Neural progenitor cell (in vitro differentiated cells): ENCODE measurements around the gene SULT1A2. TPM values are rescaled to one million over a fixed set of nuclear protein-coding genes. Genes with fewer than 3 reads are reported as not detected.
"Not testable (repeated sequence)": the region's sequence is repeated elsewhere in the genome, so short reads cannot be mapped to it uniquely, and the experiment has no call there.

ENCODE experiments used
- DNase-seq: peaks from one replicate; pipeline ENCODE4 v3.0.0-alpha.2; 2016; ENCODE audit warnings: low spot score
- H2AFZ ChIP-seq: fragments of 200-600 bp; sonication (generic); replicated peaks from 2 replicates; pipeline ENCODE4 v1.6.1; 2016; ENCODE audit warnings: antibody characterized with exemption
- H3F3A ChIP-seq: fragments of 200-600 bp; sonication (generic); 2 replicates; pipeline ENCODE4 v1.6.1; 2016; ENCODE audit warnings: antibody characterized with exemption, low read depth
- H3K27ac ChIP-seq: fragments of 200-600 bp; sonication (generic); 2 replicates; pipeline ENCODE4 v1.5.1; 2016; ENCODE audit warnings: mild to moderate bottlenecking
- H3K27me3 ChIP-seq: fragments of 200-600 bp; sonication (generic); 2 replicates; pipeline ENCODE4 v1.6.1; 2016; ENCODE audit warnings: mild to moderate bottlenecking, moderate library complexity
- H3K36me3 ChIP-seq: fragments of 200-600 bp; sonication (generic); 2 replicates; pipeline ENCODE4 v1.5.1; 2016
- H3K4me1 ChIP-seq: fragments of 200-600 bp; sonication (generic); 2 replicates; pipeline ENCODE4 v1.6.1; 2016; ENCODE audit warnings: mixed run types
- H3K4me2 ChIP-seq: fragments of 200-600 bp; sonication (generic); 2 replicates; pipeline ENCODE4 v1.6.1; 2016
- H3K4me3 ChIP-seq: fragments of 200-600 bp; sonication (generic); 2 replicates; pipeline ENCODE4 v1.5.1; 2016
- H3K79me2 ChIP-seq: fragments of 200-600 bp; sonication (generic); 2 replicates; pipeline ENCODE4 v1.6.1; 2016; ENCODE audit warnings: low read depth
- H3K9ac ChIP-seq: fragments of 200-600 bp; sonication (generic); 2 replicates; pipeline ENCODE4 v1.6.1; 2016
- H3K9me3 ChIP-seq: fragments of 200-600 bp; sonication (generic); 2 replicates; pipeline ENCODE4 v1.5.1; 2016; ENCODE audit warnings: low read depth
- H4K20me1 ChIP-seq: fragments of 200-600 bp; sonication (generic); 2 replicates; pipeline ENCODE4 v1.6.1; 2016; ENCODE audit warnings: low read depth
- H3K27ac Mint-ChIP-seq: 3 replicates; pipeline ENCODE4 v1.8.0; 2021; ENCODE audit warnings: mixed read lengths
- H3K27me3 Mint-ChIP-seq: 2 replicates; pipeline ENCODE4 v1.8.0; 2022; ENCODE audit warnings: low read depth, mild to moderate bottlenecking, inconsistent platforms, moderate library complexity, mixed read lengths; ENCODE audit not compliant: insufficient read depth
- H3K36me3 Mint-ChIP-seq: 3 replicates; pipeline ENCODE4 v1.8.0; 2021; ENCODE audit warnings: mixed read lengths
- H3K4me1 Mint-ChIP-seq: 3 replicates; pipeline ENCODE4 v1.8.0; 2021; ENCODE audit warnings: mixed read lengths
- H3K4me3 Mint-ChIP-seq: 3 replicates; pipeline ENCODE4 v1.8.0; 2021; ENCODE audit warnings: mild to moderate bottlenecking, moderate library complexity, mixed read lengths
- H3K9me3 Mint-ChIP-seq: 3 replicates; pipeline ENCODE4 v1.8.0; 2020; ENCODE audit warnings: mixed read lengths
- CTCF ChIP-seq: fragments of 200-600 bp; sonication (generic); IDR thresholded peaks from 2 replicates; pipeline ENCODE4 v1.5.1; 2017; ENCODE audit warnings: antibody characterized with exemption, mild to moderate bottlenecking
- EZH2 ChIP-seq: fragments of 200-600 bp; sonication (generic); IDR thresholded peaks from 2 replicates; pipeline ENCODE4 v1.6.1; 2017; ENCODE audit warnings: antibody characterized with exemption, mild to moderate bottlenecking, moderate library complexity
- EZH2phosphoT487 ChIP-seq: fragments of 200-600 bp; sonication (generic); IDR thresholded peaks from 2 replicates; pipeline ENCODE4 v1.6.1; 2017; ENCODE audit warnings: antibody characterized with exemption
- total RNA-seq: library from RNA; depleted of rRNA; stranded (reverse); fragments of >200 nt; gene quantifications from 2 replicates; pipeline ENCODE4 v1.2.3, GENCODE V29; 2015; ENCODE audit warnings: low replicate concordance

Gene SULT1A2
- total RNA-seq, 1 donor from 2014 or later, result not detected

GRCh38 chr16:28612359-28613280, 15.8 kb upstream of the SULT1A2 start:
- not testable (repeated sequence) for H3K9me3 ChIP-seq, H3K27me3 ChIP-seq, H3K27ac ChIP-seq, H3K36me3 Mint-ChIP-seq, H3K27me3 Mint-ChIP-seq, H4K20me1 ChIP-seq, H3K36me3 ChIP-seq, H2AFZ ChIP-seq, H3K4me2 ChIP-seq, H3K4me3 ChIP-seq, H3K79me2 ChIP-seq, DNase-seq, H3K4me3 Mint-ChIP-seq, H3F3A ChIP-seq, H3K9me3 Mint-ChIP-seq, H3K9ac ChIP-seq, H3K4me1 ChIP-seq, H3K27ac Mint-ChIP-seq
- H3K4me1 Mint-ChIP-seq, result peaks cover 14% of the 10 kb centered on the region

GRCh38 chr16:28610595-28611191, 13.8 kb upstream of the SULT1A2 start:
- Mint-ChIP-seq H3K4me1 (peaks cover 10% of the 10 kb centered on the region), H3K36me3 (no peaks in the 10 kb centered on the region), H3K9me3 (no peaks in the 10 kb centered on the region), H3K4me3 (no peak overlapping the region), H3K27ac (no peak overlapping the region), H3K27me3 (peaks cover 6% of the 10 kb centered on the region)
- Histone ChIP-seq H3K4me1 (peaks cover 6% of the 10 kb centered on the region), H3K4me2 (no peak overlapping the region), H3K79me2 (no peaks in the 10 kb centered on the region), H3F3A (no peaks in the 10 kb centered on the region), H3K9ac (no peak overlapping the region), H3K9me3 (no peaks in the 10 kb centered on the region), H3K27me3 (no peaks in the 10 kb centered on the region), H3K27ac (no peak overlapping the region), H3K36me3 (no peaks in the 10 kb centered on the region), H3K4me3 (no peak overlapping the region), H2AFZ (no peak overlapping the region), H4K20me1 (no peaks in the 10 kb centered on the region)
- no peak for TF ChIP-seq EZH2phosphoT487
- no peak for TF ChIP-seq EZH2
- no peak for TF ChIP-seq CTCF
- no peak for DNase-seq

- TF ChIP-seq CTCF, result no peak
- TF ChIP-seq EZH2, result no peak
- TF ChIP-seq EZH2phosphoT487, result no peak
- Histone ChIP-seq H4K20me1 (no peaks in the 10 kb centered on the region), H2AFZ (no peak within 1 kb of the TSS), H3F3A (no peaks in the 10 kb centered on the region), H3K4me1 (peaks cover 6% of the 10 kb centered on the region), H3K79me2 (no peaks in the 10 kb centered on the region), H3K4me3 (no peak within 1 kb of the TSS), H3K9ac (no peak within 1 kb of the TSS), H3K9me3 (no peaks in the 10 kb centered on the region), H3K4me2 (peak within 1 kb of the TSS; percentile 31), H3K27me3 (no peaks in the 10 kb centered on the region), H3K27ac (no peak within 1 kb of the TSS), H3K36me3 (no peaks in the 10 kb centered on the region)
- H3K27ac Mint-ChIP-seq, result peak within 1 kb of the TSS; percentile 78
- no peak within 1 kb of the TSS for H3K4me3 Mint-ChIP-seq
- no peak for DNase-seq
- peaks cover 6% of the 10 kb centered on the region for H3K27me3 Mint-ChIP-seq
- peaks cover 10% of the 10 kb centered on the region for H3K4me1 Mint-ChIP-seq
- H3K36me3 Mint-ChIP-seq, result no peaks in the 10 kb centered on the region
- H3K9me3 Mint-ChIP-seq, result no peaks in the 10 kb centered on the region
Measured at GRCh38 chr16:28609631-28610594, 13.1 kb upstream of the SULT1A2 start, which contains the start of gene SULT1A1. Gene SULT1A1, minus strand, starts transcription at chr16:28610044. Its CDS starts 1,189 bp downstream, at chr16:28608855.

GRCh38 chr16:28608867-28609596, 12.2 kb upstream of the SULT1A2 start:
- not testable (repeated sequence) for DNase-seq, H3K4me1 ChIP-seq, H3K9me3 ChIP-seq, H3K4me3 Mint-ChIP-seq, H3K4me3 ChIP-seq, H3K36me3 ChIP-seq, H3K27ac ChIP-seq, H3K4me2 ChIP-seq, H3K9ac ChIP-seq, H3F3A ChIP-seq, H3K36me3 Mint-ChIP-seq, H3K27me3 Mint-ChIP-seq, H3K27me3 ChIP-seq, H3K79me2 ChIP-seq, H3K9me3 Mint-ChIP-seq, H4K20me1 ChIP-seq, H2AFZ ChIP-seq
- H3K4me1 Mint-ChIP-seq, result peaks cover 10% of the 10 kb centered on the region
- H3K27ac Mint-ChIP-seq, result peak overlapping the region; percentile 78

GRCh38 chr16:28608496-28608808, 11.6 kb upstream of the SULT1A2 start:
- not testable (repeated sequence) for H3K9me3 Mint-ChIP-seq, H3K4me1 ChIP-seq, H3K79me2 ChIP-seq, H2AFZ ChIP-seq, H3K27ac Mint-ChIP-seq, H3K36me3 ChIP-seq, H4K20me1 ChIP-seq, H3K27me3 Mint-ChIP-seq, DNase-seq, H3K9me3 ChIP-seq, H3K4me3 Mint-ChIP-seq, H3F3A ChIP-seq, H3K9ac ChIP-seq, H3K4me2 ChIP-seq, H3K27me3 ChIP-seq, H3K27ac ChIP-seq, H3K4me3 ChIP-seq, H3K36me3 Mint-ChIP-seq
- H3K4me1 Mint-ChIP-seq, result peaks cover 10% of the 10 kb centered on the region
